GM23338 (cell line): ENCODE data around the gene NFATC1. TPM values are rescaled to one million over a fixed set of nuclear protein-coding genes. Genes with fewer than 3 reads are reported as not detected.

ENCODE experiments used
- ATAC-seq: fragments of 200-7000 bp; cut with Tn5 transposase; 3 replicates; pipeline ENCODE4 v1.9.1; 2020
- DNase-seq: peaks from one replicate; pipeline ENCODE4 v3.0.0-alpha.2; 2015; ENCODE audit warnings: low spot score
- H2AFZ ChIP-seq: fragments of 200-600 bp; sonication (generic); 2 replicates; pipeline ENCODE4 v1.8.0; 2016; ENCODE audit warnings: antibody characterized with exemption, mild to moderate bottlenecking, moderate library complexity
- H3F3A ChIP-seq: fragments of 200-600 bp; sonication (generic); replicated peaks from 2 replicates; pipeline ENCODE4 v1.8.0; 2017; ENCODE audit warnings: antibody characterized with exemption, mixed run types, low read depth
- H3K27ac ChIP-seq: fragments of 200-600 bp; sonication (generic); 2 replicates; pipeline ENCODE4 v1.6.1; 2016; ENCODE audit warnings: low read depth
- H3K27me3 ChIP-seq: fragments of 200-600 bp; sonication (generic); 2 replicates; pipeline ENCODE4 v1.8.0; 2016; ENCODE audit warnings: mild to moderate bottlenecking, mixed run types, moderate library complexity; ENCODE audit not compliant: insufficient read depth
- H3K36me3 ChIP-seq: fragments of 200-600 bp; sonication (generic); 2 replicates; pipeline ENCODE4 v1.8.0; 2016; ENCODE audit warnings: mild to moderate bottlenecking; ENCODE audit not compliant: insufficient read depth
- H3K4me1 ChIP-seq: fragments of 200-600 bp; sonication (generic); 2 replicates; pipeline ENCODE4 v1.8.0; 2016; ENCODE audit warnings: mild to moderate bottlenecking, moderate library complexity; ENCODE audit not compliant: insufficient read depth
- H3K4me2 ChIP-seq: fragments of 200-600 bp; sonication (generic); 2 replicates; pipeline ENCODE4 v1.7.1; 2017; ENCODE audit warnings: mixed run types
- H3K4me3 ChIP-seq: fragments of 200-600 bp; sonication (generic); 2 replicates; pipeline ENCODE4 v1.6.1; 2016; ENCODE audit warnings: mixed run types
- H3K79me2 ChIP-seq: fragments of 200-600 bp; sonication (generic); replicated peaks from 2 replicates; pipeline ENCODE4 v1.8.0; 2017; ENCODE audit warnings: mild to moderate bottlenecking; ENCODE audit not compliant: insufficient read depth
- H3K9me2 ChIP-seq: fragments of 200-600 bp; sonication (generic); 2 replicates; pipeline ENCODE4 v1.8.0; 2017; ENCODE audit not compliant: insufficient read depth
- H4K20me1 ChIP-seq: fragments of 200-600 bp; sonication (generic); replicated peaks from 2 replicates; pipeline ENCODE4 v1.8.0; 2017; ENCODE audit warnings: mild to moderate bottlenecking; ENCODE audit not compliant: insufficient read depth
- H3K27ac Mint-ChIP-seq: 2 replicates; pipeline ENCODE4 v1.8.0; 2020; ENCODE audit warnings: inconsistent platforms, mild to moderate bottlenecking, moderate library complexity, mixed read lengths
- H3K27me3 Mint-ChIP-seq: 3 replicates; pipeline ENCODE4 v1.8.0; 2022; ENCODE audit warnings: low read depth, mild to moderate bottlenecking, moderate library complexity, mixed read lengths, inconsistent platforms; ENCODE audit not compliant: insufficient read depth, poor library complexity
- H3K36me3 Mint-ChIP-seq: 3 replicates; pipeline ENCODE4 v1.8.0; 2021; ENCODE audit warnings: low read depth, mild to moderate bottlenecking, inconsistent platforms, moderate library complexity, mixed read lengths
- H3K4me1 Mint-ChIP-seq: 3 replicates; pipeline ENCODE4 v1.8.0; 2020; ENCODE audit warnings: mild to moderate bottlenecking, inconsistent platforms, mixed read lengths
- H3K4me3 Mint-ChIP-seq: 3 replicates; pipeline ENCODE4 v1.8.0; 2021; ENCODE audit warnings: moderate library complexity, mild to moderate bottlenecking, inconsistent platforms, mixed read lengths
- H3K9me3 Mint-ChIP-seq: 3 replicates; pipeline ENCODE4 v1.8.0; 2020; ENCODE audit warnings: moderate library complexity, mild to moderate bottlenecking, inconsistent platforms, mixed read lengths
- CREB1 ChIP-seq: fragments of 250-450 bp; sonication (Bioruptor Pico); IDR thresholded peaks from 2 replicates; pipeline ENCODE4 v1.5.0; 2020; ENCODE audit warnings: low read depth, mild to moderate bottlenecking, moderate library complexity
- CTCF ChIP-seq, 2 experiments: fragments of 200-600 bp in 1 of 2; sonication (generic) in 1 of 2; conservative IDR thresholded peaks; 2 replicates each; pipeline versions ENCODE4 v1.5.1 to v1.6.1; 2016 to 2017; ENCODE audit warnings: antibody characterized with exemption in 2 of 2, low read depth in 2 of 2, mild to moderate bottlenecking in 2 of 2, moderate library complexity in 1 of 2
- ETS1 ChIP-seq: IDR thresholded peaks from 2 replicates; pipeline ENCODE4 v1.6.1; 2016; ENCODE audit warnings: antibody characterized with exemption
- EZH2 ChIP-seq: fragments of 200-600 bp; sonication (generic); IDR thresholded peaks from one replicate; pipeline ENCODE4 v1.8.0; 2017; ENCODE audit warnings: antibody characterized with exemption, mild to moderate bottlenecking, low read depth; ENCODE audit not compliant: unreplicated experiment
- EZH2phosphoT487 ChIP-seq: fragments of 200-600 bp; sonication (generic); IDR thresholded peaks from one replicate; pipeline ENCODE4 v1.8.1; 2018; ENCODE audit warnings: antibody characterized with exemption; ENCODE audit not compliant: unreplicated experiment
- JUNB ChIP-seq: IDR thresholded peaks from one replicate; pipeline ENCODE4 v1.6.1; 2016; ENCODE audit warnings: antibody characterized with exemption; ENCODE audit not compliant: unreplicated experiment
- NANOG ChIP-seq: IDR thresholded peaks from 2 replicates; pipeline ENCODE4 v1.6.1; 2016; ENCODE audit warnings: antibody characterized with exemption, borderline replicate concordance
- POLR2AphosphoS5 ChIP-seq: IDR thresholded peaks from 2 replicates; pipeline ENCODE4 v1.6.1; 2016; ENCODE audit warnings: antibody characterized with exemption, low read depth
- REST ChIP-seq: IDR thresholded peaks from one replicate; pipeline ENCODE4 v1.6.1; 2018; ENCODE audit warnings: antibody characterized with exemption; ENCODE audit not compliant: unreplicated experiment
- STAT1 ChIP-seq: IDR thresholded peaks from one replicate; pipeline ENCODE4 v1.6.1; 2016; ENCODE audit warnings: antibody characterized with exemption; ENCODE audit not compliant: unreplicated experiment
- ZNF114 ChIP-seq: fragments of 250-450 bp; sonication (Bioruptor Pico); IDR thresholded peaks from 2 replicates; pipeline ENCODE4 v1.5.0; 2020; ENCODE audit warnings: mild to moderate bottlenecking, moderate library complexity
- ZNF331 ChIP-seq: fragments of 250-450 bp; sonication (Bioruptor Pico); IDR thresholded peaks from 2 replicates; pipeline ENCODE4 v1.5.0; 2020; ENCODE audit warnings: low read depth, mild to moderate bottlenecking, moderate library complexity
- ZNF462 ChIP-seq: fragments of 250-450 bp; sonication (Bioruptor Pico); IDR thresholded peaks from 2 replicates; pipeline ENCODE4 v1.5.0; 2020; ENCODE audit warnings: mild to moderate bottlenecking, moderate library complexity
- polyA plus RNA-seq: library from polyadenylated mRNA; unstranded; fragments of >200 nt; fragmentation: Nextera tagmentation; extraction: Ambion mirVana; gene quantifications from 2 replicates; pipeline ENCODE4 v1.2.1, GENCODE V29; 2016
- total RNA-seq: library from RNA; depleted of rRNA; stranded (reverse); fragments of >200 nt; shearing (Covaris generic); gene quantifications from 2 replicates; pipeline ENCODE4 v1.2.3, GENCODE V29; 2014

Gene NFATC1
- total and polyA plus RNA-seq, 2 experiments from 2014 or later: 3.9 to 6.4 TPM

- Histone ChIP-seq H3K27me3 (no peaks in the 10 kb centered on the region), H3K36me3 (no peaks in the 10 kb centered on the region), H2AFZ (no peak overlapping the region), H3K27ac (no peak overlapping the region), H4K20me1 (no peaks in the 10 kb centered on the region), H3F3A (no peaks in the 10 kb centered on the region), H3K9me2 (no peaks in the 10 kb centered on the region), H3K79me2 (no peaks in the 10 kb centered on the region), H3K4me2 (no peak overlapping the region), H3K4me3 (no peak overlapping the region), H3K4me1 (no peaks in the 10 kb centered on the region)
- H3K27ac Mint-ChIP-seq: no peak overlapping the region
- no peak for TF ChIP-seq NANOG
- TF ChIP-seq STAT1: no peak
- TF ChIP-seq ZNF114 (CRISPR knock-in tag): no peak
- no peak for TF ChIP-seq EZH2phosphoT487
- TF ChIP-seq JUNB: no peak
- no peak for TF ChIP-seq CREB1
- no peak for TF ChIP-seq EZH2
- no peak for TF ChIP-seq POLR2AphosphoS5
- TF ChIP-seq CTCF (conservative IDR thresholded peaks at IDR 0.05; ENCODE audit: low read depth in 2 of 2): no peak
- no peak for TF ChIP-seq REST
- TF ChIP-seq ZNF462: no peak
- no peak for TF ChIP-seq ETS1
- no peak for TF ChIP-seq ZNF331 (CRISPR knock-in tag)
- no peak overlapping the region for H3K4me3 Mint-ChIP-seq
- no peaks in the 10 kb centered on the region for H3K4me1 Mint-ChIP-seq
- H3K36me3 Mint-ChIP-seq: no peaks in the 10 kb centered on the region; the same call in 2 of the 3 replicates
- DNase-seq: no peak
- peaks cover 12% of the 10 kb centered on the region for H3K27me3 Mint-ChIP-seq
- no peak for ATAC-seq
- H3K9me3 Mint-ChIP-seq: peaks cover 7% of the 10 kb centered on the region; the same call in 2 of the 3 replicates
Measured at GRCh38 chr18:79558933-79559416, 163.2 kb downstream of the NFATC1 start.
